Effector CD4-positive, alpha-beta T cell (primary cell): ENCODE data around the gene UCK1.

ENCODE experiments used
- DNase-seq: peaks from one replicate; pipeline ENCODE4 v3.0.0-alpha.2; 2020

Gene UCK1

DNA sequence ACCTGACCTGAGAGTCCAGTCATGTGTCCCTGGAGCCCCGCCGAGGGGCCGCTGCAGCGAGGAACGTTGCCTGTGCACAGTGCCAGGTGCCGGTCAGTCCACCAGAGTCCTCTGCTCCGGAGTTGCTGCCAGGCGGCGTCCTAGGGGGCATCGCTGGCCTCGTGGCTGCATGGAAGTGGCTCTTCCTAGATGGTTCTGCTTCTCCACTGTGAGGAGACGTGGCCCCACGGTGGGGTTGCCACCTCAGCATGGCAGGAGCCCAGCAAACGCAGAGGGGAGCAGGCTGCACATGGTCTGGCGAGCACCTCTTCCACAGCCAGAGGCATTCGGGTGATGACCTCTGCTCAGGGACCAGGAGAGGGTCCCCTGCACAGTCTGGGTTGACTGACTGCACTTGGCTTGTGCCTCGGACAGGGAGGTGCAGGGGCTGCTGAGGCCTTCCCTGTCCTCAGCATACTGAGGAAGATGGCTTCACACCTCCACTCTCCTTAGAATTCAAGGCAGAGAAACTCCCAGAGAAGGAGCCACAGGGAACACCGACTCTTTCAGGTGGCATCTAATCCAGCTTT lies 54.2 kb downstream of the UCK1 start:
- no peak for DNase-seq

- DNase-seq: no peak
These were observed 54.9 kb downstream of the UCK1 start for GRCh38 chr9:131475956-131476776.

DNA sequence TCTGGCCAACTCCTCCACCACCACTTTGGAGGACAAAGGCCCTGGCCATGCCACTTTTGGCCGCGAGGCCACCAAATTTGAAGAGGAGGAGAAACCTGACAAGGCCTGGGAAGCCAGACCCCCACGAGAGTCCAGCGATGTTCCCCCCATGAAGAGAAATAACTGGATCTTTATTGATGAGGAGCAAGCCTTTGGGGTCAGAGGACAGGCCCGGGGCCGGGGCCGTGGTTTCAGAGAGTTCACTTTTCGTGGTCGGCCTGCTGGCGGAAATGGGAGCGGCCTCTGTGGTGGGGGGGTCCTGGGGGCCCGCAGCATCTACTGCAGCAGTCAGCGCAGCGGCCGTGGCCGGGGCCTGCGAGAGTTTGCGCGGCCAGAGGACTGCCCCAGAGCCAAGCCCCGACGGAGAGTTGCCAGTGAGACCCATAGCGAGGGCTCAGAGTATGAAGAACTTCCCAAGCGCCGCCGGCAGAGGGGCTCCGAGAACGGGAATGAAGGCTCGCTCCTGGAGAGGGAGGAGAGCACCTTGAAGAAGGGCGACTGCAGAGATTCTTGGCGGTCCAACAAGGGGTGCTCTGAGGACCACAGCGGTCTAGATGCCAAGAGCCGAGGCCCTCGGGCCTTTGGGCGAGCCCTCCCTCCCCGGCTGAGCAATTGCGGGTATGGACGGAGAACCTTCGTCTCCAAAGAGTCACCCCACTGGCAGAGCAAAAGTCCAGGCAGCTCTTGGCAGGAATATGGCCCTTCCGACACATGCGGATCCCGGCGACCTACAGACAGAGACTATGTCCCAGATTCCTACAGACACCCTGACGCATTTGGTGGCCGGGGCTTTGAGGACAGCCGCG lies 55.7 kb downstream of the UCK1 start:
- DNase-seq: no peak

- no peak for DNase-seq
These were observed 56.4 kb downstream of the UCK1 start for GRCh38 chr9:131474711-131475110.

- no peak for DNase-seq
These were observed 57.2 kb downstream of the UCK1 start for GRCh38 chr9:131473891-131474290.
